GM12878 (cell line): ENCODE measurements around the gene SETD4. TPM values are rescaled to one million over a fixed set of nuclear protein-coding genes. Genes with fewer than 3 reads are reported as not detected.

ENCODE experiments used
- ATAC-seq: fragments of 200-7000 bp; cut with Tn5 transposase; 3 replicates; pipeline ENCODE4 v1.9.1; 2020; ENCODE audit warnings: mild to moderate bottlenecking, moderate library complexity
- BruUV-seq: library from RNA; stranded (reverse); fragments of 400-500 nt; replicated peaks from 2 replicates; lab custom pipeline; 2021; lab: Mats Ljungman, UMichigan
- CTCF ChIA-PET: fragments of 300-600 bp; sonication (Branson Sonifier 250); formaldehyde crosslinking; extraction: SDS; loops from one replicate; lab custom pipeline; 2021; ENCODE audit warnings: inconsistent platforms; lab: Yijun Ruan, JAX
- POLR2A ChIA-PET: fragments of 350-600 bp; formaldehyde crosslinking; extraction: SDS; loops from one replicate; lab custom pipeline; 2021; ENCODE audit warnings: inconsistent platforms; lab: Charles Lee
- RAD21 ChIA-PET: fragments of 300-600 bp; sonication (Branson Sonifier 250); formaldehyde crosslinking; loops from one replicate; lab custom pipeline; 2023; ENCODE audit warnings: antibody characterized with exemption; ENCODE audit not compliant: unreplicated experiment; lab: Charles Lee
- SMC1A ChIA-PET: fragments of 300-600 bp; sonication (Branson Sonifier 250); formaldehyde crosslinking; loops from one replicate; lab custom pipeline; 2023; ENCODE audit not compliant: unreplicated experiment, uncharacterized antibody; lab: Charles Lee
- DNase-seq: peaks from one replicate; pipeline ENCODE4 v3.0.0-alpha.2; 2011; ENCODE audit warnings: low read depth, low spot score
- FAIRE-seq: peaks from 3 replicates; lab custom pipeline; 2011; peaks lifted over from hg19 to GRCh38; lab: Jason Lieb, UNC
- H2AFZ ChIP-seq: 2 replicates; pipeline ENCODE4 v1.6.0; 2011; ENCODE audit warnings: low read depth, low read length, control low read depth; ENCODE audit not compliant: control insufficient read depth
- H3K27ac ChIP-seq: 2 replicates; pipeline ENCODE4 v1.5.1; 2011; ENCODE audit warnings: control low read depth; ENCODE audit not compliant: control insufficient read depth, insufficient read depth
- H3K27me3 ChIP-seq, 2 experiments: replicated peaks in 1 of 2; 2 replicates each; pipeline versions ENCODE4 v1.6.0 to v1.6.1; 2011; ENCODE audit warnings: low read length in 1 of 2; ENCODE audit not compliant: control insufficient read depth in 2 of 2, insufficient read depth in 2 of 2
- H3K36me3 ChIP-seq, 2 experiments: 2 replicates each; pipeline ENCODE4 v1.5.1; 2011; ENCODE audit warnings: low read length in 1 of 2; ENCODE audit not compliant: control insufficient read depth in 2 of 2, insufficient read depth in 2 of 2
- H3K4me1 ChIP-seq: 2 replicates; pipeline ENCODE4 v1.6.1; 2011; ENCODE audit warnings: mild to moderate bottlenecking, low read length, moderate library complexity, mixed read lengths; ENCODE audit not compliant: control insufficient read depth, insufficient read depth
- H3K4me2 ChIP-seq: 2 replicates; pipeline ENCODE4 v1.6.0; 2011; ENCODE audit warnings: control low read depth; ENCODE audit not compliant: control insufficient read depth, insufficient read depth
- H3K4me3 ChIP-seq: fragments of 200-600 bp; sonication (generic); 2 replicates; pipeline ENCODE4 v1.5.1; 2016
- H3K79me2 ChIP-seq: 2 replicates; pipeline ENCODE4 v1.6.0; 2011; ENCODE audit warnings: low read length; ENCODE audit not compliant: control insufficient read depth, insufficient read depth
- H3K9ac ChIP-seq: 2 replicates; pipeline ENCODE4 v1.8.0; 2011; ENCODE audit warnings: low read length, control low read depth, mixed read lengths; ENCODE audit not compliant: control insufficient read depth, insufficient read depth
- H3K9me3 ChIP-seq: replicated peaks from 3 replicates; pipeline ENCODE4 v1.5.1; 2011; ENCODE audit warnings: mild to moderate bottlenecking, low read length; ENCODE audit not compliant: control insufficient read depth, insufficient read depth
- H4K20me1 ChIP-seq: 2 replicates; pipeline ENCODE4 v1.6.0; 2011; ENCODE audit not compliant: control insufficient read depth, insufficient read depth
- GATAD2B ChIP-seq: fragments of 450-650 bp; conservative IDR thresholded peaks from 2 replicates; pipeline ENCODE4 v1.6.1; 2017; ENCODE audit warnings: low read depth, mild to moderate bottlenecking, moderate library complexity
- MAX ChIP-seq: IDR thresholded peaks from 2 replicates; pipeline ENCODE4 v1.6.1; 2012; ENCODE audit warnings: low read depth, low read length, improper control_type of control experiment
- NFYB ChIP-seq: IDR thresholded peaks from 2 replicates; pipeline ENCODE4 v1.6.1; 2011; ENCODE audit warnings: low read depth, mild to moderate bottlenecking, low read length, improper control_type of control experiment, moderate library complexity; ENCODE audit not compliant: insufficient read depth
- SUPT20H ChIP-seq: IDR thresholded peaks from 2 replicates; pipeline ENCODE4 v1.6.1; 2011; ENCODE audit warnings: low read depth, mild to moderate bottlenecking, low read length, moderate library complexity, borderline replicate concordance; ENCODE audit not compliant: control insufficient read depth
- ZNF592 ChIP-seq: fragments of 450-650 bp; IDR thresholded peaks from 2 replicates; pipeline ENCODE4 v1.6.1; 2017; ENCODE audit warnings: mild to moderate bottlenecking, moderate library complexity
- WGBS: methylation state at CpG from one replicate; pipeline ENCODE4 v1.1.6; 2016; ENCODE audit warnings: low lambda C conversion rate; ENCODE audit not compliant: insufficient replicate concordance, insufficient coverage; ENCODE audit errors: missing lambda C conversion rate; 5-methylcytosine and 5-hydroxymethylcytosine counted together
- in situ Hi-C: fragments of 300-500 bp; cut with MboI; formaldehyde crosslinking; loops from 9 replicates; pipeline ENCODE4 v1.14.3; 2018; ENCODE audit warnings: mixed read lengths
- intact Hi-C: fragments of 100-400 bp; cut with micrococcal nuclease; formaldehyde crosslinking; loops from one replicate; pipeline ENCODE4 v1.14.2; 2022; ENCODE audit not compliant: unreplicated experiment
- polyA plus RNA-seq, 11 experiments: library from polyadenylated mRNA; depleted of rRNA in 4 of 11; unstranded in 6 of 11; stranded (reverse) in 5 of 11; fragments of >200 nt; fragmentation: Nextera tagmentation in 4 of 11; fragmentation: Illumina TruSeq in 1 of 11; extraction: Ambion mirVana in 4 of 11; extraction: Trizol in 1 of 11; gene quantifications; 1 replicate in 1 of 11; 2 replicates in 10 of 11; pipeline versions ENCODE4 v1.2.1 to v1.2.3, GENCODE V29; 2011 to 2016; ENCODE audit warnings: inconsistent platforms in 2 of 11, missing spikeins in 2 of 11, low read depth in 1 of 11
- total RNA-seq, 4 experiments: library from RNA; depleted of rRNA in 3 of 4; stranded (reverse); fragments of >200 nt in 3 of 4; fragmentation: Illumina TruSeq in 1 of 4; extraction: Trizol in 1 of 4; gene quantifications; 2 replicates each; pipeline versions ENCODE4 v1.2.1 to v1.2.3, GENCODE V29; 2013 to 2021

The SETD4 gene
- total and polyA plus RNA-seq, 10 of the 15 experiments (the other 5 are each of a cell fraction or from before 2014, with no cell fraction given): 10.3 to 37.0 (median 18.6) TPM

GRCh38 chr21:36068748-36069398, 8.5 kb upstream of the SETD4 start:
- ChIA-PET SMC1A (interaction anchor here (1.3 to 1.4 kb wide), 3 partner anchors 19 to 32 kb away, joined by 3 to 4 read pairs (median 3); no protein-coding TSS in a partner anchor), POLR2A (no interaction called here), CTCF (no interaction called here), RAD21 (interaction anchor here (1.4 kb wide), 1 partner anchor 9 kb away, joined by 3 read pairs; no protein-coding TSS in a partner anchor)
- in situ Hi-C loops: no loop called here
- Histone ChIP-seq H3K4me1 (peaks cover 4% of the 10 kb centered on the region), H3K4me2 (no peak overlapping the region), H3K9me3 (peaks cover 6% of the 10 kb centered on the region), H3K27me3 (no peaks in the 10 kb centered on the region), H4K20me1 (no peaks in the 10 kb centered on the region), H3K27ac (no peak overlapping the region), H3K36me3 (peaks cover 0 to 3% of the 10 kb centered on the region in 2 experiments; a peak in 1 of 4 replicates), H3K9ac (no peak overlapping the region), H3K79me2 (peaks cover 5% of the 10 kb centered on the region), H3K4me3 (no peak overlapping the region), H2AFZ (peak overlapping the region; percentile 80; the same call in 1 of the 2 replicates)
- intact Hi-C loops: no loop called here
- BruUV-seq: no TSS peak
- no peak for TF ChIP-seq GATAD2B
- no peak for TF ChIP-seq NFYB
- TF ChIP-seq ZNF592: no peak
- TF ChIP-seq SUPT20H: no peak
- TF ChIP-seq MAX: no peak
- 90% methylated on average over 5 of the region's 5 CpGs for WGBS
- no peak for FAIRE-seq
- ATAC-seq: no peak
- no peak for DNase-seq
